GM12878 (cell line): ENCODE measurements around the gene AKAP17A. TPM values are rescaled to one million over a fixed set of nuclear protein-coding genes. Genes with fewer than 3 reads are reported as not detected.

Source experiments
- ATAC-seq: fragments of 200-7000 bp; cut with Tn5 transposase; 3 replicates; pipeline ENCODE4 v1.9.1; 2020; ENCODE audit warnings: mild to moderate bottlenecking, moderate library complexity
- BruUV-seq: library from RNA; stranded (reverse); fragments of 400-500 nt; replicated peaks from 2 replicates; lab custom pipeline; 2021; lab: Mats Ljungman, UMichigan
- CTCF ChIA-PET: fragments of 300-600 bp; sonication (Branson Sonifier 250); formaldehyde crosslinking; extraction: SDS; loops from one replicate; lab custom pipeline; 2021; ENCODE audit warnings: inconsistent platforms; lab: Yijun Ruan, JAX
- POLR2A ChIA-PET: fragments of 350-600 bp; formaldehyde crosslinking; extraction: SDS; loops from one replicate; lab custom pipeline; 2021; ENCODE audit warnings: inconsistent platforms; lab: Charles Lee
- RAD21 ChIA-PET: fragments of 300-600 bp; sonication (Branson Sonifier 250); formaldehyde crosslinking; loops from one replicate; lab custom pipeline; 2023; ENCODE audit warnings: antibody characterized with exemption; ENCODE audit not compliant: unreplicated experiment; lab: Charles Lee
- SMC1A ChIA-PET: fragments of 300-600 bp; sonication (Branson Sonifier 250); formaldehyde crosslinking; loops from one replicate; lab custom pipeline; 2023; ENCODE audit not compliant: unreplicated experiment, uncharacterized antibody; lab: Charles Lee
- DNase-seq: peaks from one replicate; pipeline ENCODE4 v3.0.0-alpha.2; 2011; ENCODE audit warnings: low read depth, low spot score
- FAIRE-seq: peaks from 3 replicates; lab custom pipeline; 2011; peaks lifted over from hg19 to GRCh38; lab: Jason Lieb, UNC
- H2AFZ ChIP-seq: 2 replicates; pipeline ENCODE4 v1.6.0; 2011; ENCODE audit warnings: low read depth, low read length, control low read depth; ENCODE audit not compliant: control insufficient read depth
- H3K27ac ChIP-seq: 2 replicates; pipeline ENCODE4 v1.5.1; 2011; ENCODE audit warnings: control low read depth; ENCODE audit not compliant: control insufficient read depth, insufficient read depth
- H3K27me3 ChIP-seq, 2 experiments: replicated peaks in 1 of 2; 2 replicates each; pipeline versions ENCODE4 v1.6.0 to v1.6.1; 2011; ENCODE audit warnings: low read length in 1 of 2; ENCODE audit not compliant: control insufficient read depth in 2 of 2, insufficient read depth in 2 of 2
- H3K36me3 ChIP-seq, 2 experiments: 2 replicates each; pipeline ENCODE4 v1.5.1; 2011; ENCODE audit warnings: low read length in 1 of 2; ENCODE audit not compliant: control insufficient read depth in 2 of 2, insufficient read depth in 2 of 2
- H3K4me1 ChIP-seq: 2 replicates; pipeline ENCODE4 v1.6.1; 2011; ENCODE audit warnings: mild to moderate bottlenecking, low read length, moderate library complexity, mixed read lengths; ENCODE audit not compliant: control insufficient read depth, insufficient read depth
- H3K4me2 ChIP-seq: 2 replicates; pipeline ENCODE4 v1.6.0; 2011; ENCODE audit warnings: control low read depth; ENCODE audit not compliant: control insufficient read depth, insufficient read depth
- H3K4me3 ChIP-seq: fragments of 200-600 bp; sonication (generic); 2 replicates; pipeline ENCODE4 v1.5.1; 2016
- H3K79me2 ChIP-seq: 2 replicates; pipeline ENCODE4 v1.6.0; 2011; ENCODE audit warnings: low read length; ENCODE audit not compliant: control insufficient read depth, insufficient read depth
- H3K9ac ChIP-seq: 2 replicates; pipeline ENCODE4 v1.8.0; 2011; ENCODE audit warnings: low read length, control low read depth, mixed read lengths; ENCODE audit not compliant: control insufficient read depth, insufficient read depth
- H3K9me3 ChIP-seq: replicated peaks from 3 replicates; pipeline ENCODE4 v1.5.1; 2011; ENCODE audit warnings: mild to moderate bottlenecking, low read length; ENCODE audit not compliant: control insufficient read depth, insufficient read depth
- H4K20me1 ChIP-seq: 2 replicates; pipeline ENCODE4 v1.6.0; 2011; ENCODE audit not compliant: control insufficient read depth, insufficient read depth
- ASH2L ChIP-seq: fragments of 300-600, 200-600 bp; sonication (generic); IDR thresholded peaks from 2 replicates; pipeline ENCODE4 v1.6.1; 2017; ENCODE audit warnings: low read depth, mild to moderate bottlenecking, borderline replicate concordance
- ATF7 ChIP-seq: fragments of 450-650 bp; IDR thresholded peaks from 2 replicates; pipeline ENCODE4 v1.6.1; 2016; ENCODE audit warnings: low read depth, mild to moderate bottlenecking
- CHD4 ChIP-seq: fragments of 200-600 bp; sonication (generic); IDR thresholded peaks from 2 replicates; pipeline ENCODE4 v1.6.1; 2016; ENCODE audit warnings: mild to moderate bottlenecking
- EED ChIP-seq: sonication (generic); IDR thresholded peaks from 2 replicates; pipeline ENCODE4 v1.6.1; 2016; ENCODE audit warnings: antibody characterized with exemption, low read depth
- JUND ChIP-seq: IDR thresholded peaks from 2 replicates; pipeline ENCODE4 v1.6.1; 2012; ENCODE audit warnings: low read depth, mild to moderate bottlenecking, low read length, improper control_type of control experiment, moderate library complexity
- MYC ChIP-seq: IDR thresholded peaks from 2 replicates; pipeline ENCODE4 v1.6.1; 2011; ENCODE audit warnings: mild to moderate bottlenecking, low read length, moderate library complexity, inconsistent platforms; ENCODE audit not compliant: insufficient read depth, insufficient replicate concordance, insufficient read length, severe bottlenecking
- NR2F1 ChIP-seq: fragments of 450-650 bp; conservative IDR thresholded peaks from 2 replicates; pipeline ENCODE4 v1.6.1; 2017; ENCODE audit warnings: mild to moderate bottlenecking
- RB1 ChIP-seq: fragments of 450-650 bp; formaldehyde crosslinking; IDR thresholded peaks from 2 replicates; pipeline ENCODE4 v1.6.1; 2017; ENCODE audit warnings: mild to moderate bottlenecking, borderline replicate concordance
- RUNX3 ChIP-seq: IDR thresholded peaks from 2 replicates; pipeline ENCODE4 v1.6.1; 2012; ENCODE audit warnings: low read length, inconsistent platforms
- SMAD5 ChIP-seq: IDR thresholded peaks from 2 replicates; pipeline ENCODE4 v1.6.1; 2016; ENCODE audit warnings: antibody characterized with exemption, low read depth
- SUPT20H ChIP-seq: IDR thresholded peaks from 2 replicates; pipeline ENCODE4 v1.6.1; 2011; ENCODE audit warnings: low read depth, mild to moderate bottlenecking, low read length, moderate library complexity, borderline replicate concordance; ENCODE audit not compliant: control insufficient read depth
- SUZ12 ChIP-seq: fragments of 200-600 bp; sonication (generic); IDR thresholded peaks from one replicate; pipeline ENCODE4 v1.6.1; 2018; ENCODE audit warnings: antibody characterized with exemption, mild to moderate bottlenecking; ENCODE audit not compliant: unreplicated experiment
- ZSCAN29 ChIP-seq: fragments of 450-650 bp; IDR thresholded peaks from 2 replicates; pipeline ENCODE4 v1.6.1; 2017; ENCODE audit warnings: mild to moderate bottlenecking, moderate library complexity
- ZZZ3 ChIP-seq: IDR thresholded peaks from 2 replicates; pipeline ENCODE4 v1.6.1; 2011; ENCODE audit warnings: low read depth; ENCODE audit not compliant: control insufficient read depth, insufficient read length
- WGBS: methylation state at CpG from one replicate; pipeline ENCODE4 v1.1.6; 2016; ENCODE audit warnings: low lambda C conversion rate; ENCODE audit not compliant: insufficient replicate concordance, insufficient coverage; ENCODE audit errors: missing lambda C conversion rate; 5-methylcytosine and 5-hydroxymethylcytosine counted together
- in situ Hi-C: fragments of 300-500 bp; cut with MboI; formaldehyde crosslinking; loops from 9 replicates; pipeline ENCODE4 v1.14.3; 2018; ENCODE audit warnings: mixed read lengths
- intact Hi-C: fragments of 100-400 bp; cut with micrococcal nuclease; formaldehyde crosslinking; loops from one replicate; pipeline ENCODE4 v1.14.2; 2022; ENCODE audit not compliant: unreplicated experiment
- polyA plus RNA-seq, 11 experiments: library from polyadenylated mRNA; depleted of rRNA in 4 of 11; unstranded in 6 of 11; stranded (reverse) in 5 of 11; fragments of >200 nt; fragmentation: Nextera tagmentation in 4 of 11; fragmentation: Illumina TruSeq in 1 of 11; extraction: Ambion mirVana in 4 of 11; extraction: Trizol in 1 of 11; gene quantifications; 1 replicate in 1 of 11; 2 replicates in 10 of 11; pipeline versions ENCODE4 v1.2.1 to v1.2.3, GENCODE V29; 2011 to 2016; ENCODE audit warnings: inconsistent platforms in 2 of 11, missing spikeins in 2 of 11, low read depth in 1 of 11
- total RNA-seq, 4 experiments: library from RNA; depleted of rRNA in 3 of 4; stranded (reverse); fragments of >200 nt in 3 of 4; fragmentation: Illumina TruSeq in 1 of 4; extraction: Trizol in 1 of 4; gene quantifications; 2 replicates each; pipeline versions ENCODE4 v1.2.1 to v1.2.3, GENCODE V29; 2013 to 2021
- TF ChIP-seq, protein P1 (sequence below): fragments of 150-350 bp; IDR thresholded peaks from 2 replicates; pipeline ENCODE4 v1.6.1; 2016; ENCODE audit warnings: low read depth, low read length
- TF ChIP-seq, protein P2 (sequence below): fragments of 450-650 bp; formaldehyde crosslinking; IDR thresholded peaks from 2 replicates; pipeline ENCODE4 v1.4.0; 2022; ENCODE audit warnings: mild to moderate bottlenecking, moderate library complexity

The AKAP17A gene
- total and polyA plus RNA-seq, 10 of the 15 experiments (the other 5 are each of a cell fraction or from before 2014, with no cell fraction given): 3.0 to 55.8 (median 25.5) TPM

DNA sequence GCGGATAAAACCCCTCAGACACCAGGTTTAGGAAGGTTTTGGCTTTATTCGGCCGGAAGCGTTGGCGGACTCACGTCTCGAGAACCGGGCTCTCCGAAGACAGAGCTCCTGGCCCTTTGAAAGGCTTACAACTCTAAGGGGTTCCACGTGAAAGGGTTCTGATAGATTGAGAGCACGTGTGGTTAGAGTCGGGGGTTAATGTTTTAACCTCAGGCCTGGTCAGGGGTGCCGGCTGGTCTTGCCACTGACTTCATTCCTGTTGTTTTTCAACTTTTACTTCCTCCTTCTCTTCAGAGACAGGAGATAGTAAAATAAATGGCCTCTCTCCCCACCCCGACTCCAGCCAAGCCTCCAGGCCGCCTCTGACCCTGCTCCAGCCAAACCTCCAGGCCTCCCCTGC lies 18.8 kb downstream of the AKAP17A start (continued):
- no peak for TF ChIP-seq ZZZ3
- TF ChIP-seq MYC: no peak
- no peak for TF ChIP-seq RB1
- TF ChIP-seq SUPT20H: no peak
- no peak for TF ChIP-seq ASH2L
- TF ChIP-seq RUNX3: peak; percentile 37; the same call in 1 of the 2 replicates
- TF ChIP-seq NR2F1: peak; percentile 65

DNA sequence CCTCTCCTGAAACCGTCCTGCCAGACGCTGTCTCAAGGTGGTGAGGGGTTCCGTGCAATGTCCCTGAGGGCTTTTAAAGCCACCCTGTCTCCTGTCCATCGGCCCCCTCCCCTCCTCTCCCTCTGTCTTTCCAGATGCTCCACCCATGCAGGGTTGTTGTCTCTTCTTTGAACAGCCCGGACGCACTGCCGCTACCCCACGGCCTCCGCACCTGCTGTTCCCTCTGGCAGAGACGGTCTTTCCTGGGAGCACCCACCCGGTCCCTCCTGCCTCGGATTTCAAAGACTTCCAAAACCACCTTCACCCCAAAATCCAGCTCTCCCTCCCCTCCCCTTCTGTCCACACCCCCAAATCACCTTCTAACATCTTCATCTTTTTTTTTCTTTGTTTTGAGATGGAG lies 19.3 kb downstream of the AKAP17A start:
- Histone ChIP-seq H3K4me2 (no peak overlapping the region), H2AFZ (no peak overlapping the region), H3K79me2 (no peaks in the 10 kb centered on the region), H3K27me3 (no peaks in the 10 kb centered on the region; a peak in 1 of 4 replicates), H3K9ac (no peak overlapping the region), H3K36me3 (no peaks in the 10 kb centered on the region), H3K27ac (no peak overlapping the region), H3K4me3 (no peak overlapping the region), H3K4me1 (no peaks in the 10 kb centered on the region; the same call in 1 of the 2 replicates), H3K9me3 (no peaks in the 10 kb centered on the region), H4K20me1 (no peaks in the 10 kb centered on the region)
- ChIA-PET SMC1A (no interaction called here), CTCF (no interaction called here), RAD21 (no interaction called here), POLR2A (no interaction called here)
- no TSS peak for BruUV-seq
- intact Hi-C loops (no loop called here), in situ Hi-C loops (no loop called here)
- 65% methylated on average over 12 of the region's 12 CpGs for WGBS
- DNase-seq (no peak), ATAC-seq (no peak), FAIRE-seq (no peak)
- TF ChIP-seq ZSCAN29: no peak
- no peak for TF ChIP-seq EED
- TF ChIP-seq, protein P1, sequence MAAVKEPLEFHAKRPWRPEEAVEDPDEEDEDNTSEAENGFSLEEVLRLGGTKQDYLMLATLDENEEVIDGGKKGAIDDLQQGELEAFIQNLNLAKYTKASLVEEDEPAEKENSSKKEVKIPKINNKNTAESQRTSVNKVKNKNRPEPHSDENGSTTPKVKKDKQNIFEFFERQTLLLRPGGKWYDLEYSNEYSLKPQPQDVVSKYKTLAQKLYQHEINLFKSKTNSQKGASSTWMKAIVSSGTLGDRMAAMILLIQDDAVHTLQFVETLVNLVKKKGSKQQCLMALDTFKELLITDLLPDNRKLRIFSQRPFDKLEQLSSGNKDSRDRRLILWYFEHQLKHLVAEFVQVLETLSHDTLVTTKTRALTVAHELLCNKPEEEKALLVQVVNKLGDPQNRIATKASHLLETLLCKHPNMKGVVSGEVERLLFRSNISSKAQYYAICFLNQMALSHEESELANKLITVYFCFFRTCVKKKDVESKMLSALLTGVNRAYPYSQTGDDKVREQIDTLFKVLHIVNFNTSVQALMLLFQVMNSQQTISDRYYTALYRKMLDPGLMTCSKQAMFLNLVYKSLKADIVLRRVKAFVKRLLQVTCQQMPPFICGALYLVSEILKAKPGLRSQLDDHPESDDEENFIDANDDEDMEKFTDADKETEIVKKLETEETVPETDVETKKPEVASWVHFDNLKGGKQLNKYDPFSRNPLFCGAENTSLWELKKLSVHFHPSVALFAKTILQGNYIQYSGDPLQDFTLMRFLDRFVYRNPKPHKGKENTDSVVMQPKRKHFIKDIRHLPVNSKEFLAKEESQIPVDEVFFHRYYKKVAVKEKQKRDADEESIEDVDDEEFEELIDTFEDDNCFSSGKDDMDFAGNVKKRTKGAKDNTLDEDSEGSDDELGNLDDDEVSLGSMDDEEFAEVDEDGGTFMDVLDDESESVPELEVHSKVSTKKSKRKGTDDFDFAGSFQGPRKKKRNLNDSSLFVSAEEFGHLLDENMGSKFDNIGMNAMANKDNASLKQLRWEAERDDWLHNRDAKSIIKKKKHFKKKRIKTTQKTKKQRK: no peak
- TF ChIP-seq CHD4: no peak
- no peak for TF ChIP-seq SUZ12
- TF ChIP-seq SMAD5: no peak
- no peak for TF ChIP-seq ATF7
- TF ChIP-seq, protein P2, sequence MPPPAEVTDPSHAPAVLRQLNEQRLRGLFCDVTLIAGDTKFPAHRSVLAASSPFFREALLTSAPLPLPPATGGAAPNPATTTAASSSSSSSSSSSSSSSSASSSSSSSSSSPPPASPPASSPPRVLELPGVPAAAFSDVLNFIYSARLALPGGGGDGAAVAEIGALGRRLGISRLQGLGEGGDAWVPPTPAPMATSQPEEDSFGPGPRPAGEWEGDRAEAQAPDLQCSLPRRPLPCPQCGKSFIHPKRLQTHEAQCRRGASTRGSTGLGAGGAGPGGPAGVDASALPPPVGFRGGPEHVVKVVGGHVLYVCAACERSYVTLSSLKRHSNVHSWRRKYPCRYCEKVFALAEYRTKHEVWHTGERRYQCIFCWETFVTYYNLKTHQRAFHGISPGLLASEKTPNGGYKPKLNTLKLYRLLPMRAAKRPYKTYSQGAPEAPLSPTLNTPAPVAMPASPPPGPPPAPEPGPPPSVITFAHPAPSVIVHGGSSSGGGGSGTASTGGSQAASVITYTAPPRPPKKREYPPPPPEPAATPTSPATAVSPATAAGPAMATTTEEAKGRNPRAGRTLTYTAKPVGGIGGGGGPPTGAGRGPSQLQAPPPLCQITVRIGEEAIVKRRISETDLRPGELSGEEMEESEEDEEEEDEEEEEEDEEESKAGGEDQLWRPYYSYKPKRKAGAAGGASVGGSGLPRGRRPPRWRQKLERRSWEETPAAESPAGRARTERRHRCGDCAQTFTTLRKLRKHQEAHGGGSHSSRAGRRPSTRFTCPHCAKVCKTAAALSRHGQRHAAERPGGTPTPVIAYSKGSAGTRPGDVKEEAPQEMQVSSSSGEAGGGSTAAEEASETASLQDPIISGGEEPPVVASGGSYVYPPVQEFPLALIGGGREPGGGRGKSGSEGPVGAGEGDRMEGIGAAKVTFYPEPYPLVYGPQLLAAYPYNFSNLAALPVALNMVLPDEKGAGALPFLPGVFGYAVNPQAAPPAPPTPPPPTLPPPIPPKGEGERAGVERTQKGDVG (CRISPR knock-in tag): no peak
- no peak for TF ChIP-seq JUND
